HG03571 (cell line): Measurements from ENCODE around the gene ZNF526.
A peak's percentile ranks its signal among the peaks of the same experiment; 100 is the strongest.
"Not testable (repeated sequence)": the region's sequence is repeated elsewhere in the genome, so short reads cannot be mapped to it uniquely, and the experiment has no call there.

Source experiments
- ATAC-seq: cut with Tn5 transposase; IDR thresholded peaks from one replicate; pipeline ENCODE4 v1.9.1; 2021; ENCODE audit not compliant: unreplicated experiment

The ZNF526 gene

GRCh38 chr19:42257842-42258241 is 37.7 kb downstream of the ZNF526 start:
- ATAC-seq: not testable (repeated sequence)

- ATAC-seq: no peak
Observed at GRCh38 chr19:42261763-42262162, 41.7 kb downstream of the ZNF526 start.

GRCh38 chr19:42266105-42266504 is 46.0 kb downstream of the ZNF526 start:
- not testable (repeated sequence) for ATAC-seq

GRCh38 chr19:42266928-42267603 is 47.0 kb downstream of the ZNF526 start:
- ATAC-seq: not testable (repeated sequence)

- ATAC-seq: no peak
Observed at GRCh38 chr19:42267644-42268141, 47.6 kb downstream of the ZNF526 start.

- peak; percentile 58 for ATAC-seq
Observed at GRCh38 chr19:42268142-42268703, 48.1 kb downstream of the ZNF526 start.

- ATAC-seq: peak; percentile 69
Observed at GRCh38 chr19:42268704-42269477, 48.8 kb downstream of the ZNF526 start, which contains the start of gene CIC. Gene CIC (plus strand): TSS chr19:42269252. CDS start chr19:42271784, 2,532 bp downstream.

- ATAC-seq: no peak
Observed at GRCh38 chr19:42269478-42270345, 49.6 kb downstream of the ZNF526 start.

GRCh38 chr19:42270346-42271044 is 50.4 kb downstream of the ZNF526 start:
- no peak for ATAC-seq

- no peak for ATAC-seq
Observed at GRCh38 chr19:42271045-42271419, 50.9 kb downstream of the ZNF526 start.

- no peak for ATAC-seq
Observed at GRCh38 chr19:42271861-42272534, 51.9 kb downstream of the ZNF526 start.

- no peak for ATAC-seq
Observed at GRCh38 chr19:42272535-42272897, 52.4 kb downstream of the ZNF526 start.

GRCh38 chr19:42272989-42273406 is 52.9 kb downstream of the ZNF526 start:
- ATAC-seq: no peak

- no peak for ATAC-seq
Observed at GRCh38 chr19:42273407-42274064, 53.4 kb downstream of the ZNF526 start.

GRCh38 chr19:42274065-42274682 is 54.1 kb downstream of the ZNF526 start:
- ATAC-seq: no peak

- ATAC-seq: no peak
Observed at GRCh38 chr19:42275103-42275502, 55.0 kb downstream of the ZNF526 start.

- no peak for ATAC-seq
Observed at GRCh38 chr19:42275517-42275916, 55.4 kb downstream of the ZNF526 start.

- no peak for ATAC-seq
Observed at GRCh38 chr19:42276284-42276683, 56.2 kb downstream of the ZNF526 start.

- no peak for ATAC-seq
Observed at GRCh38 chr19:42276821-42277220, 56.7 kb downstream of the ZNF526 start.
